H1 (cell line): ENCODE data around the gene RPUSD3. TPM values are rescaled to one million over a fixed set of nuclear protein-coding genes. Genes with fewer than 3 reads are reported as not detected.
A peak's percentile ranks its signal among the peaks of the same experiment; 100 is the strongest.

Experiments
- CTCF ChIA-PET: fragments of 300-600 bp; sonication (Branson Sonifier 250); formaldehyde crosslinking; loops from one replicate; lab custom pipeline; 2021; ENCODE audit not compliant: partially characterized antibody; lab: Charles Lee
- POLR2A ChIA-PET: fragments of 300-600 bp; sonication (Branson Sonifier 250); formaldehyde crosslinking; loops from one replicate; lab custom pipeline; 2021; ENCODE audit warnings: inconsistent platforms; ENCODE audit not compliant: partially characterized antibody; lab: Charles Lee
- DNase-seq, 2 experiments: peaks; one replicate each; pipeline versions ENCODE4 v3.0.0 to v3.0.0-alpha.2; 2010 to 2022; ENCODE audit warnings: low spot score in 2 of 2, low read depth in 1 of 2, mixed read lengths in 1 of 2
- FAIRE-seq: peaks from 2 replicates; lab custom pipeline; 2011; peaks lifted over from hg19 to GRCh38; lab: Jason Lieb, UNC
- H2AFZ ChIP-seq: 2 replicates; pipeline ENCODE4 v1.8.1; 2012; ENCODE audit warnings: low read length, inconsistent platforms
- H2AK5ac ChIP-seq: 2 replicates; pipeline ENCODE4 v1.6.1; 2013; ENCODE audit warnings: low read depth, low read length
- H2BK120ac ChIP-seq: replicated peaks from 2 replicates; pipeline ENCODE3; 2013; ENCODE audit warnings: low read depth, low read length, inconsistent platforms
- H2BK12ac ChIP-seq: 2 replicates; pipeline ENCODE4 v1.6.1; 2013; ENCODE audit warnings: low read depth, low read length
- H2BK15ac ChIP-seq: 2 replicates; pipeline ENCODE4 v1.6.1; 2013; ENCODE audit warnings: low read length
- H2BK20ac ChIP-seq: 2 replicates; pipeline ENCODE4 v1.6.1; 2013; ENCODE audit warnings: low read length
- H2BK5ac ChIP-seq: 2 replicates; pipeline ENCODE4 v1.6.1; 2013; ENCODE audit warnings: low read depth, low read length
- H3K14ac ChIP-seq: 2 replicates; pipeline ENCODE4 v1.6.1; 2013; ENCODE audit warnings: inconsistent platforms; ENCODE audit not compliant: insufficient read length
- H3K18ac ChIP-seq: 2 replicates; pipeline ENCODE4 v1.6.1; 2013; ENCODE audit warnings: low read length; ENCODE audit errors: extremely low read depth
- H3K23ac ChIP-seq: 2 replicates; pipeline ENCODE4 v1.6.1; 2013; ENCODE audit warnings: inconsistent platforms; ENCODE audit not compliant: insufficient read length
- H3K23me2 ChIP-seq: 2 replicates; pipeline ENCODE4 v1.6.1; 2013; ENCODE audit warnings: low read depth, low read length
- H3K27ac ChIP-seq: 2 replicates; pipeline ENCODE4 v1.6.1; 2011; ENCODE audit warnings: low read depth, low read length, inconsistent platforms
- H3K27me3 ChIP-seq, 4 experiments: replicated peaks in 1 of 4; 1 replicate in 1 of 4; 2 replicates in 3 of 4; pipeline versions ENCODE4 v1.6.1 to v1.8.1; 2011 to 2013; ENCODE audit warnings: low read length in 3 of 4, mild to moderate bottlenecking in 3 of 4, inconsistent platforms in 2 of 4, mixed read lengths in 2 of 4, moderate library complexity in 1 of 4; ENCODE audit not compliant: control insufficient read depth in 3 of 4, insufficient read depth in 3 of 4; ENCODE audit errors: extremely low read depth in 1 of 4
- H3K36me3 ChIP-seq, 4 experiments: 2 replicates each; pipeline versions ENCODE4 v1.6.1 to v1.8.1; 2011 to 2013; ENCODE audit warnings: mild to moderate bottlenecking in 4 of 4, low read length in 3 of 4, moderate library complexity in 2 of 4, control low read depth in 1 of 4, inconsistent platforms in 1 of 4; ENCODE audit not compliant: insufficient read depth in 4 of 4, control insufficient read depth in 2 of 4
- H3K4ac ChIP-seq: replicated peaks from 2 replicates; pipeline ENCODE3; 2013; ENCODE audit warnings: low read length, low read depth, mixed read lengths, inconsistent platforms; ENCODE audit not compliant: insufficient read length
- H3K4me1 ChIP-seq, 4 experiments: replicated peaks in 1 of 4; 1 replicate in 1 of 4; 2 replicates in 3 of 4; pipeline versions ENCODE4 v1.6.1 to v1.8.1; 2011 to 2013; ENCODE audit warnings: low read length in 3 of 4, inconsistent platforms in 2 of 4, mixed read lengths in 1 of 4; ENCODE audit not compliant: insufficient read depth in 4 of 4, control insufficient read depth in 3 of 4
- H3K4me2 ChIP-seq, 2 experiments: 2 replicates each; pipeline versions ENCODE4 v1.6.1 to v1.8.1; 2011 to 2013; ENCODE audit warnings: low read depth in 2 of 2, low read length in 2 of 2, control low read depth in 1 of 2, inconsistent platforms in 1 of 2, mild to moderate bottlenecking in 1 of 2; ENCODE audit not compliant: insufficient read depth in 1 of 2
- H3K4me3 ChIP-seq, 4 experiments: fragments of 200-600, 300-600 bp in 1 of 4; sonication (generic), shearing (Covaris generic), sonication (Bioruptor Twin) in 1 of 4; 2 replicates each; pipeline versions ENCODE4 v1.5.1 to v1.8.1; 2011 to 2016; ENCODE audit warnings: low read length in 4 of 4, low read depth in 3 of 4, control low read depth in 2 of 4, inconsistent platforms in 2 of 4, mild to moderate bottlenecking in 2 of 4, mixed read lengths in 1 of 4, moderate library complexity in 1 of 4; ENCODE audit not compliant: insufficient read depth in 2 of 4; ENCODE audit errors: extremely low read depth in 1 of 4
- H3K56ac ChIP-seq: replicated peaks from 2 replicates; pipeline ENCODE3; 2013; ENCODE audit warnings: low read depth, mild to moderate bottlenecking, mixed read lengths, low read length, inconsistent platforms; ENCODE audit not compliant: insufficient read length
- H3K79me1 ChIP-seq: 2 replicates; pipeline ENCODE4 v1.6.1; 2013; ENCODE audit warnings: low read depth, low read length, control low read depth
- H3K79me2 ChIP-seq, 2 experiments: 2 replicates each; pipeline versions ENCODE4 v1.6.1 to v1.8.1; 2012 to 2013; ENCODE audit warnings: low read length in 2 of 2, mild to moderate bottlenecking in 2 of 2, inconsistent platforms in 1 of 2; ENCODE audit not compliant: insufficient read depth in 2 of 2, control insufficient read depth in 1 of 2
- H3K9ac ChIP-seq, 4 experiments: replicated peaks in 1 of 4; 1 replicate in 1 of 4; 2 replicates in 3 of 4; pipeline versions ENCODE4 v1.6.1 to v1.8.1; 2011 to 2013; ENCODE audit warnings: low read depth in 3 of 4, low read length in 3 of 4, control low read depth in 2 of 4, mild to moderate bottlenecking in 2 of 4, moderate library complexity in 2 of 4, inconsistent platforms in 1 of 4; ENCODE audit errors: extremely low read depth in 1 of 4
- H3K9me3 ChIP-seq, 2 experiments: 2 replicates each; pipeline versions ENCODE4 v1.6.1 to v1.8.1; 2012 to 2013; ENCODE audit warnings: mild to moderate bottlenecking in 2 of 2, moderate library complexity in 2 of 2, control low read depth in 1 of 2, inconsistent platforms in 1 of 2, low read depth in 1 of 2, low read length in 1 of 2, mixed read lengths in 1 of 2; ENCODE audit not compliant: insufficient read depth in 2 of 2
- H4K20me1 ChIP-seq, 2 experiments: replicated peaks in 1 of 2; 2 replicates each; pipeline versions ENCODE3 to v1.8.1; 2011 to 2013; ENCODE audit warnings: inconsistent platforms in 2 of 2, low read length in 2 of 2, mild to moderate bottlenecking in 1 of 2; ENCODE audit not compliant: insufficient read depth in 2 of 2, control insufficient read depth in 1 of 2
- H4K5ac ChIP-seq: 2 replicates; pipeline ENCODE4 v1.6.1; 2013; ENCODE audit warnings: low read length, low read depth, mixed read lengths, inconsistent platforms; ENCODE audit not compliant: insufficient read length
- H4K8ac ChIP-seq: 2 replicates; pipeline ENCODE4 v1.8.0; 2013; ENCODE audit warnings: mild to moderate bottlenecking, moderate library complexity, low read length, inconsistent platforms; ENCODE audit not compliant: insufficient read depth; ENCODE audit errors: extremely low read depth
- H4K91ac ChIP-seq: replicated peaks from 2 replicates; pipeline ENCODE3; 2013; ENCODE audit warnings: low read length, mixed read lengths, inconsistent platforms; ENCODE audit not compliant: insufficient read length
- RAD21 ChIP-seq, 2 experiments: IDR thresholded peaks in 1 of 2; conservative IDR thresholded peaks in 1 of 2; 2 replicates each; pipeline ENCODE4 v1.6.1; 2011; ENCODE audit warnings: low read depth in 2 of 2, low read length in 2 of 2, improper control_type of control experiment in 1 of 2, inconsistent platforms in 1 of 2, mild to moderate bottlenecking in 1 of 2, moderate library complexity in 1 of 2
- ZNF274 ChIP-seq: IDR thresholded peaks from 2 replicates; pipeline ENCODE4 v1.7.0; 2012; ENCODE audit warnings: low read length, borderline replicate concordance; ENCODE audit errors: extremely low read depth
- WGBS, 2 experiments: shearing (Covaris generic) in 1 of 2; methylation state at CpG; one replicate each; pipeline versions ENCODE4 v1.1.6 to v1.1.7; 2013 to 2015; ENCODE audit warnings: low lambda C conversion rate in 2 of 2, mixed read lengths in 2 of 2, inconsistent platforms in 1 of 2, low coverage in 1 of 2, missing lambda C conversion rate in 1 of 2; ENCODE audit not compliant: insufficient replicate concordance in 2 of 2, insufficient coverage in 1 of 2, insufficient read length in 1 of 2; ENCODE audit errors: extremely low coverage in 1 of 2, missing lambda C conversion rate in 1 of 2; 5-methylcytosine and 5-hydroxymethylcytosine counted together
- polyA plus RNA-seq, 7 experiments: library from polyadenylated mRNA; depleted of rRNA in 3 of 7; stranded (reverse) in 5 of 7; unstranded in 2 of 7; fragments of >200 nt in 5 of 7; fragments of 200-250 nt in 2 of 7; gene quantifications; 1 replicate in 5 of 7; 2 replicates in 1 of 7; 4 replicates in 1 of 7; pipeline versions ENCODE4 v1.2.1 to v1.2.3, GENCODE V29; 2011 to 2013; ENCODE audit warnings: missing spikeins in 2 of 7, mixed read lengths in 2 of 7
- total RNA-seq: library from RNA; stranded (reverse); fragmentation: NEBNext Ultra II Directional; extraction: Animal tissue kit (Norgen Biotek cat#: 25700); gene quantifications from 2 replicates; pipeline ENCODE4 v1.2.1, GENCODE V29; 2021
- TF ChIP-seq, protein P1 (sequence below), 3 experiments: IDR thresholded peaks; 1 replicate in 2 of 3; 2 replicates in 1 of 3; pipeline versions ENCODE4 v1.5.1 to v1.6.1; 2011; ENCODE audit warnings: low read length in 3 of 3, mild to moderate bottlenecking in 3 of 3, inconsistent platforms in 2 of 3, low read depth in 1 of 3, moderate library complexity in 1 of 3; ENCODE audit not compliant: insufficient read depth in 1 of 3; ENCODE audit errors: control extremely low read depth in 1 of 3

RPUSD3 gene
- total and polyA plus RNA-seq, 2 of the 8 experiments (the other 6 are each of a cell fraction or from before 2014, with no cell fraction given) = 68.4 to 154 TPM

DNA sequence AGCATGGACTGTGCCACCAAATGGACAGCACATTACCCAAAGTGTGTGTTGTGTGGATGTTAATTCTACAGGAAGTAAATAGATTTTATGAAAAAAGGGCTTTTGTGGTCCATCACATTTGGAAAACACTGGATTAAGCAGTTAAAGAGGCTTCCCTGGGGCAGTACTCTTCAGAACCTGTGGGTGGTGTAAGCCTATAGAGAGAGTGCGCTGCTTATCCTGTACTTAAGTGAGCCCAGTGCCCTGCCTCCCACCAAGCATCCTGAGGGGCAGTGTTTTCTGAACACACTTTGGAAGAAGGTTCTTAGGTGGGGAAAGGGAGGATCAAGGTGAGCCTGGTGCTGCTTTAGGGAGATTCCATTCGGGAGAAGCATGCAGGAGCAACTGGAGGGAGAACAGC, 22.9 kb downstream of the RPUSD3 start:
- no peaks in the 10 kb centered on the region for H3K9me3 ChIP-seq
- H3K23me2 ChIP-seq = no peaks in the 10 kb centered on the region; the same call in 1 of the 2 replicates
- no peaks in the 10 kb centered on the region; a peak in 1 of 7 replicates for H3K27me3 ChIP-seq
- FAIRE-seq (peak; percentile 60), DNase-seq (no peak)
- H2AFZ ChIP-seq = no peak overlapping the region
- no peak overlapping the region for H3K27ac ChIP-seq
- no peak overlapping the region for H3K9ac ChIP-seq
- H4K8ac ChIP-seq = no peak overlapping the region
- H3K4me3 ChIP-seq = no peak overlapping the region
- TF ChIP-seq, protein P1, sequence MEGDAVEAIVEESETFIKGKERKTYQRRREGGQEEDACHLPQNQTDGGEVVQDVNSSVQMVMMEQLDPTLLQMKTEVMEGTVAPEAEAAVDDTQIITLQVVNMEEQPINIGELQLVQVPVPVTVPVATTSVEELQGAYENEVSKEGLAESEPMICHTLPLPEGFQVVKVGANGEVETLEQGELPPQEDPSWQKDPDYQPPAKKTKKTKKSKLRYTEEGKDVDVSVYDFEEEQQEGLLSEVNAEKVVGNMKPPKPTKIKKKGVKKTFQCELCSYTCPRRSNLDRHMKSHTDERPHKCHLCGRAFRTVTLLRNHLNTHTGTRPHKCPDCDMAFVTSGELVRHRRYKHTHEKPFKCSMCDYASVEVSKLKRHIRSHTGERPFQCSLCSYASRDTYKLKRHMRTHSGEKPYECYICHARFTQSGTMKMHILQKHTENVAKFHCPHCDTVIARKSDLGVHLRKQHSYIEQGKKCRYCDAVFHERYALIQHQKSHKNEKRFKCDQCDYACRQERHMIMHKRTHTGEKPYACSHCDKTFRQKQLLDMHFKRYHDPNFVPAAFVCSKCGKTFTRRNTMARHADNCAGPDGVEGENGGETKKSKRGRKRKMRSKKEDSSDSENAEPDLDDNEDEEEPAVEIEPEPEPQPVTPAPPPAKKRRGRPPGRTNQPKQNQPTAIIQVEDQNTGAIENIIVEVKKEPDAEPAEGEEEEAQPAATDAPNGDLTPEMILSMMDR (IDR thresholded peaks at IDR 0.05; ENCODE audit: control extremely low read depth in 1 of 3, insufficient read depth in 1 of 3, low read depth in 1 of 3, low read length in 3 of 3) = peak; percentile 34 to 66 (median 58)
- TF ChIP-seq ZNF274 = no peak
- TF ChIP-seq RAD21 (IDR thresholded peaks at IDR 0.05 in 1 of 2, conservative IDR thresholded peaks at IDR 0.05 in 1 of 2; ENCODE audit: low read depth in 2 of 2, low read length in 2 of 2) = peak; percentile 58 to 64
- POLR2A ChIA-PET = interaction anchor here (1.0 to 2.5 kb wide), 2 partner anchors 12 to 112 kb away, joined by 3 to 9 read pairs; partner anchors contain the start of gene CRELD1
- H3K4ac ChIP-seq = no peak overlapping the region
- no peak overlapping the region for H4K5ac ChIP-seq
- H3K79me2 ChIP-seq = no peaks in the 10 kb centered on the region
- no peaks in the 10 kb centered on the region for H3K79me1 ChIP-seq
- H3K14ac ChIP-seq = no peak overlapping the region
- H2BK15ac ChIP-seq = no peak overlapping the region
- no peak overlapping the region for H3K23ac ChIP-seq
- H4K91ac ChIP-seq = no peak overlapping the region
- H3K4me1 ChIP-seq = peaks cover 0 to 5% (median 2%) of the 10 kb centered on the region in 4 experiments; a peak in 2 of 7 replicates
- no peaks in the 10 kb centered on the region for H4K20me1 ChIP-seq
- no peaks in the 10 kb centered on the region for H3K36me3 ChIP-seq
- WGBS, 2 experiments = 39% methylated on average over 2 of the region's 2 CpGs; no CpG with 5 or more reads in 1 of the 2 experiments
- CTCF ChIA-PET = interaction anchor here (0.7 to 5.7 kb wide), 17 partner anchors 9 to 417 kb away, joined by 3 to 30 read pairs (median 4); partner anchors contain the start of gene TTLL3
- H2BK20ac ChIP-seq = no peak overlapping the region
- no peak overlapping the region for H3K56ac ChIP-seq
- no peak overlapping the region for H2BK12ac ChIP-seq
- no peak overlapping the region for H3K4me2 ChIP-seq
- no peak overlapping the region for H2AK5ac ChIP-seq
- H2BK120ac ChIP-seq = no peak overlapping the region
- H2BK5ac ChIP-seq = no peak overlapping the region
- H3K18ac ChIP-seq = no peak overlapping the region
